Activated gamma-delta T cell treated with anti-CD3 and anti-CD28 coated beads, Interleukin-2, amount 50 U/mL, for 16 hours (primary cell): ENCODE measurements around the gene MINDY4B.

Experiments used
- DNase-seq: peaks from one replicate; pipeline ENCODE4 v3.0.0-alpha.2; 2020; ENCODE audit warnings: low read depth

The MINDY4B gene

DNA sequence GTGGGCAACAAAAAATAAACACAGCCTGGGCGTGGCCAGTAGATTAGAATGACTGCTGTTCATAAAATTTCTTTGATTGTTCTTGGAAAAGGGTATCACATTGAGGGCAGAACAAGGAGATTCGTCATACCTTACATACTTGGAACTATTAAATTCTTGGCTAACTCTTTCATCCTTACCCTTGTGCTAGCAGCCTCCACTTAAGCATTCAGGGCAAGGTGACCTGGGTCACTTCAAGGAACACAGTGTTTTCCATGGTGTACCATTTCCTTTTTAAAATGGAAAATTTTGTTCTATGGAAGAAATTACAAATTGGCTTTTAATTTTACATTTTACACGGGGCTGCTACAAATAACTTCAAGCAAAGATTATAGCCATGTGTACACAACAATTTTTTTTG is 60.8 kb downstream of the MINDY4B start:
- DNase-seq: no peak

DNA sequence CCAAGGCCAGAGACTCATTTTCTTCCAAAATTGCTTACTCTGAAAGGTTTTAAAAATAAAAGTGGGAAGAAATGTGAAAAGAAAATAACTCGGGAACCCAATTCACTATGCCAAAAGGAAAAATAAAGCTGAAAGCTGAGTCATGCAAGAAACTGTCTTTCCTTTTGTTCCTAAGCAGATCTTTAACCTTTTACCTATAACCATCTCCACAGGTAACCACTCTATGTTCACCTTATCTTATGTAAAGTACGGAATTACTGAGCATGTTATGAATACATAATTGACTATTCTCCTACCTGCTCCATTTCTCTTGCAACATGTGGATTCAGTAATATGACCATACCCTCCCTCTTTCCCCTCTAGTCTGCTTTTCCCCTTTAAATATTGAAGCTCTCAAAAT is 62.0 kb downstream of the MINDY4B start:
- DNase-seq: no peak

DNA sequence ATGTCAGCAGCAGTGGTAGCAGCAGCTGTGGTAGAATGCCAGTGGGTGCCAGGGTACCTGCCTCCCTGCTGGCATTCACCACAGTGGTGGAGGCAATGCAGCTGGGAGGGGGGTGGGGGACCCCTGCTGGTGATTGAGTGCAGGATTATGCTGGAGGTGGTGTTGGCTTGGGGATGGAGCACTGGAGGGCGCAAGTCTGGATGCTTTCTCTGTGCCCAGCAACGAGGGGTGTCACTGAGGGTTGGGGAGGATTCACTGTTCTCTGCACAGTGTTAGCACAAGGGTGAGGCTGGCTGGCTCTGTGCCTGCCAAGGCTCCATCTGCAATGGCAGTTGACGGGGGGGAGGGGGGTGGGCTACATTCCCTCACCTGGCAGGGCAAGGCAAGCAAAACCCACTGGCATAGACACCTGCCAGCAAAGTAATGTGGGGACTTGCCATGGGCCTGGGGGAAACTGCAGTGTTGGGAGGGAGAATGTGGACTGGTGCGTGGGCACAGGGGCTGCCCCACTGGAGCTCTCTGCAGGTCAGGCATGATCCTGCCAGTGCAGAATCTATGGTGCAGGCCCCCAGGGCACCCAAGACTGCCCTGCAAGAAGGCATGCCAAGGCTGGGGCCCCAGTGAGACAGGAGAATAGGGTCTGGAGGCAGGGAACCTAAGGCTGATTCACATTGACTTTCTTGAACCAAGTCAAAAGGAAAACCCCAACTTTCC is 64.3 kb downstream of the MINDY4B start:
- DNase-seq: no peak

DNA sequence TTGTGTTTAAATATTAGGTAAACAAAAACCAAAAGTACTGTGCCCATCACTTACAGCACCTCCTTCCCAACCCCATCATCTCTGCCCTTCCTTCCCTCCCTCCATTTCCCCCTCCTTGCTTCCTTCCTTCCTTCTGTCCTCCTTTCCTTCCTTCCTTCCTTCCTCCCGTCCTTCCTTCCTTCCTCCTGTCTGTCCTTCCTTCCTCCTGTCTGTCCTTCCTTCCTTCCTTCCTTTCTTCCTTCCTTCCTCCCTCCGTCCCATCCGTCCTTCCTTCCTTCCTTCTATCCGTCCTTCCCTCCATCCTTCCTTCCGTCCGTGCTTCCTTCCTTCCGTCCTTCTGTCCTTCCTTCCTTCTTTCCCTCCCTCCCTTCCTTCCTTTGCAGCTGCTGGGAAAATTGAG is 74.5 kb downstream of the MINDY4B start:
- no peak for DNase-seq

DNA sequence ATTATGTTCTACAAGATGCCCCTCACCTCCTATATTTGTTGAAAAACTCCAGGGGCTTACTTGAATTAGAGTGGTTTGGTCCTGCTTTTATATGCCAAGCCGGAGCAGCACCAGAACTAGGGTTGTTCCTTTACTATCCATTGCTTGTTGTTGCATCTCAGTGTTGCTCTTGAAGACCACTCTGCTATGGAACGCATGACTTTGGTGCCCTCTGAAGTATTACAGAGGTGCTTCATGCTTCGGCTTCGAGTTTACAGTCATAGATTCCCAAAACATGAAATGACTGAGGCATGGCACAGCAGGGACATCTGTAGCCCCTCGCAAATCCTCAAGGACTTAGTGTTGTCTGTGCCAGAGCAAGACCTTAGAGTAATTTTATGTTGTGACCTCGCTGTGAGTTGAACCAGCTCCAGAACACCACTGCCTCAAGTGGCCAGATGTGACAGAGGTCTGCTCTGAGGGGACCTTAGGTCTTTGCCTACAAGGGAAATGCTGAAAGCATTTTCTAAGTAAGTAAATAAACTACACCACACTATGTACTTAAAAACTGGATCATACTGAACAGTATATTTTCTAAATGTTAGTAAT is 75.1 kb downstream of the MINDY4B start:
- no peak for DNase-seq

DNA sequence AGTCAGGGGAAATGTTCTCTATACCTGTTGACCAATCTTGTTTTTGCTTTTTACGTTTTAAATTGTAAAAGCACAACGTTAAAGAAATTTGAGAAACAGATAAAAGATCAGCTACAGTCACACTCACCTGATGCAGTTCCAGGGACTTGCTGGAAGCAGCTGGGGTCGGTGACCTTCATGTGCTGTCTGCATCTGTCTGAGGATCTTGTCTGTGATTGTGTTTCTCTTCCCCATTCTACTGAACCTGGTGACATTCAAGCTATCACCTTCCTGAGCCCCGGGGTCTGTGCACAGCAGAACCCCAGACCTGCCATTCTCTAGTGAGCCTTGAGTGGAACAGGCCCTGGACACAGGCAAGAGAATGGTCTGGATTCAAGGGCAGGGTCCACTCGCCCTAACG is 75.8 kb downstream of the MINDY4B start:
- DNase-seq: no peak

DNA sequence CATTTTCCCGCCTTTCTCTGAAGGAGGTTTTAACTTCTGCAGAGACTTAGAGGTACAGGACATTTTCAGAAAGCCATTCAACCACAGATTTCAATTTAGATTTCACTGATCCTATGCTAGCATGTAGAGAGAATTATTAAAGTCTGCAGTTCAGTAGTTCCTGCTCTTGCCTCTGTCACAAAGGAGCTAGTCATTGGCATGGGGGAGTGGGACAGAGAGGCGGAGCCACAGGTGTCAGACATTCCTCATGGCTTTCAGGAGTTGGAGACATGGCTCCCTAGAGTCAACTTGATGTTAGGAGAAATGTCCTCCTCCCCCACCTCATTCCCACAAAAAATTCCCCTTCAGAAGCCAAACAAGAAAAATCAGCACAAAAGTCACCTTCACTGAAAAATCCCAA is 76.2 kb downstream of the MINDY4B start:
- DNase-seq: no peak

DNA sequence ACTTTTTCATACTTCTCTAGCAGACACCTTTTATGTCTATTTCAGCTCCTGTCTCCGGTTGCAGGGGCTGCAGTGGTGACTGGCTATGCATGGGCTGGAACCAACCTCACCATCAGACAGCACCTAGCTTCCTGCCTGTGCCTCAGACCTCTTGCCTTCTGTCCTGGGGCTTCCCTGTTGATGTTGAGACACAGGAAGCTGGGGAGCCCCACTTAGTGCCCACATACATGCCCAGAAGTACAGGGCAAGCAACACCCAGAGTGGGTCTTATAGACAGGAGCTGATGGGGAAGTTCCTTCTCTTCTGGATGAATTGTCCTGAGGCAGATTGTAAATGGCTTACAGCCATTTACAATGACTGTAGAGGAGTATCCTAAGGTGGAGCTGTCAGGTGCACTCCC is 77.0 kb downstream of the MINDY4B start:
- no peak for DNase-seq

DNA sequence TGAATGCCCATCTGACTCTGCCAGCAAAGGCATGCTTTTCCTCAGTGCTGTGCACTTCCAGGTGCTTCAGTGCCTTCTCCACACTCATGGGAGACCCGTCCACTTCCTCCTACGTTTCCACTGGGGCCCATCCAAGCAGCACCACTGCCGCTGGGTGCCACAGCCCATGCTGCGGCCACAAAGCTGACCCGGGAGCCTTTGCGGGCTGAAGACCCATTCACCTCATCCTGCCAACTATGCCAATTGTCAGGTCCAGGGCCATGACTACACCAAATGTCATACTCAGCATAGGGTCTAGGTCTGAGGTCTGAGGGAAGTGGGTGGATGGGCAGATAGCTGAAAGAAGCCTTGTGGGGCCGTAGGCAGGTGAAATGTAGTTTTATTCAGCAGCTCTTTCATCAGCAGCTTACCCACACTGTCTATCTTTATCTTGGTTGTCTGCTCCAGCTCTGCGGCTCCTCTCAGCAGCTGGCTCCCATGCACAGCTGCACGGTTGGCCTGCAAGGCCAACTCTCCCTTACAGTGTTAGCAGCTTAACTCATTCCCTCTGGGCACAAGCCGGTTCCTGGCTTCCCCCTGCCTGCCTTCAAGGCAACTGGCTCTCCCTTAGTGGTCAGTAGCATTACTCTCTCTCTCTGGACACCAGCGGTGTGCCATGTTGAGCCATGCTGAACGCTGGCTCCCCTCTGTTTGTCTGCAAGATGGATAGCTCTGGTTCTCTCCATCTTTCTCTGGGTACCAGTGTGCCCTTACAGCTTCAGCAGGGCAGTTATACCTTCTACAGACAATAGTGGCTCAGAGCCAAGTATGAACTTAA is 78.6 kb downstream of the MINDY4B start:
- no peak for DNase-seq

DNA sequence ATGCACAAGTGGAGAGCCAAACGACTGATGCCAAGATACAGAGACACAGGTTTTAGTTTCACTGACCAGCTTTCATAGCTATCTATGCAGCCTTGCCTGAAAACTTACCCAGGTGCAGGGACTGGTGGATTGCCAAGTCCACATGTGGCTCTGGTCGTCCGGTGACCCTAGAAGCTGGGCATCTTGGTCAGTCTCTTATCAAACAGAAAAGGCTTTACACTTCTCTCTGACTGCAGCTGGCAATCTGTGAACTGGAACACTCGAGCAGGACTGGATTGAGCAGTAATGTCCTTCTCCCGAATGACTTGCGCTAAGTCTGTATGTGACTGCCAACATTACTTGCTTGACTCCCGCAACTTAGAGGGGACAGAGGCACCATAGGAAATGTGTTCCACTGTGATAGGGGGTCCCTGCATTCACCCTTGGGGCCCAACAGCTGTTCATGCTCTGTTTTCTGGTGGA is 79.3 kb downstream of the MINDY4B start:
- DNase-seq: no peak

DNA sequence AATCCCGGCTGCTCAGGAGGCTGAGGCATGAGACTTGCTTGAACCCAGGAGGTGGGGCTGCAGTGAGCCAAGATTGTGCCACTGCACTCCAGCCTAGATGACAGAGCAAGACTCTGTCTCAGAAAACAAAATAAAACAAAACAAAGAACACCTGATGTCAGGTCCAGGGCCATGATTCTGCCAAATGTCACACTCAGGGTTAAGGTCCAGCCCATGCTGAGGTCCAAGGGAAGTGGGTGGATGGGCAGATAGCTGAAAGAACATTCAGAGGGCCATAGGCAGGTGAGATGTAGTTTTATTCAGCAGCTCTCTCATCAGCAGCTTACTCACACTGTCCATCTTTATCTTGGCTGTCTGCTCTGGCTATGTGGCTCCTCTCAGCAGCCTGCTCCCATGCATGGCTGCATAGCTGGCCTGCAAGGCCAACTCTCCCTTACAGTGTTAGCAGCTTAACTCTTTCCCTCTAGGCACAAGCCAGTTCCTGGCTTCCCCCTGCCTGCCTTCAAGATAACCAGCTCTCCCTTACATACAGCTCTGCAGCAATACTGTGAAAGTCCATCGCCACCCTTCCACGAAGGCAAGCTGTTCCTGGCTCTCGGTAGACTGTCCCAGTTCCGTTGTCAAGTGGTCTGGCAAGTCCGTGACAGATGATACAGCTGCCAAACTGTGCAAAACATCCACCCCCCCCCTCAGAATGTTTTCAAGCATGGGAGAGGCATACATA is 79.9 kb downstream of the MINDY4B start:
- no peak for DNase-seq

DNA sequence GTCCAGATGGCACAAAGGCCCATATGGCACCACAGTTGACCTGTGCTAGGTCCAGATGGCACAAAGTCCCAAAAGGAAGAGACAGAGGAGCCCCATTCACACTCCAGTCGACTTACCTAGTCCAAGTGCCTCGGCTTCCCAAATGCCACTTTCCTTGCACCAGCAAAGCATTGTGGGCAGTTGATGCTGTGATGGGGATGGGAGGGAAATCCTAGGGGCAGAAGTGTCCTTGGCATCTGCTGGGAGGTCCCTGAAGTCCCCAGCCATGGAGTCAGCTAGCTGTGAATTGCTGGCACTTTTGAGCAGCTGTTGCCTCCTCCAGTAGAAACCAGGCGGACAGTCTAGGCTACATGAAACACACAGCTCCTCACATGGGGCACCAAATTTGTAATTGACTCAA is 82.0 kb downstream of the MINDY4B start:
- no peak for DNase-seq

DNA sequence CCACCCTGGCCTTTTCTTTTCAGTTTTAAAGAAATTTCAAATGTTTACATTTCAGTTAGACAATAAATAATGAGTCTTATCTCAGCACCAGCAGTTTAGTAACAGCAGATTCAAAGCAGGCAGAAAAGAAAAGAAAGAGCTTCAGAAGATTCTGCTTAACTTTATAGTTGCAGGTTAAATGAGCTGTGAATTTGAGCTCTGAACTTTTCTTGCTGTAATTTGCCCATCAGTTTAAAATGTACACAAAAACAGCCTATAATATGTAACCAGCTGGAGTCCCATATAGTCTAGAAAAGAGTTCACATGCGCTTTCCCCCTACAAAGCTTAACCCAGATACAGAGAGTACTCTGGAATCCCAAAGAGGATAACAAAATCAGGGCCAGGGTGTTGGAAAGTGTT is 82.6 kb downstream of the MINDY4B start:
- no peak for DNase-seq
